Pulmonary artery endothelial cell (primary cell): ENCODE results near the gene CNTN2. TPM values are rescaled to one million over a fixed set of nuclear protein-coding genes. Genes with fewer than 3 reads are reported as not detected.

Source experiments
- DNase-seq: peaks from one replicate; pipeline ENCODE4 v3.0.0-alpha.2; 2011; ENCODE audit warnings: low read depth, low spot score
- total RNA-seq: library from RNA; depleted of rRNA; stranded (reverse); fragments of >200 nt; gene quantifications from 2 replicates; pipeline ENCODE4 v1.2.3, GENCODE V29; 2014

Gene CNTN2
- total RNA-seq, 1 donor from 2014 or later, result not detected

GRCh38 chr1:205053296-205053695 is 10.3 kb downstream of the CNTN2 start:
- DNase-seq, result no peak

GRCh38 chr1:205054013-205054412 is 11.0 kb downstream of the CNTN2 start:
- no peak for DNase-seq

DNA sequence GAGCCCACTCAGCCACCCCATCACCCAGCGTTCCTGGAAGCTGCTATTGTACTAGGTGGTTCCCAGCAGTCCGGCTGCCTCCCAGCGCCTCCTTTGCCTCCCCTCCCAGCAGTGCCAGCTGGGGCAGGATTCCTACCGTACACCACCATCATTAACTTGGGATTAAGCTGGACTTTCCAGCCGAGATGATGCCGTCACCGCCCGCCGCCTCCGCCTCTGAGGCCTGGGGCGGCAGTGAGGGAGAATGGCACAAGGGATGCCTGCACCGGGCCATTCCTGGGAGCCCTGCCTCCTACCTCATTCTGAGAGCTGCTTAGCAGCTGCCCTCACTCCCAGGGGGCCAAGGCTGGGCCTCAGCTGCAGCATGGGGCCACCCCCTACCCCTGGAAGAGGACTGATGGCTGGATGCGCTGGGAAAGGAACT is 13.2 kb downstream of the CNTN2 start:
- DNase-seq, result no peak

- DNase-seq, result no peak
These were observed 14.1 kb downstream of the CNTN2 start for GRCh38 chr1:205056956-205057568.

- no peak for DNase-seq
These were observed 15.0 kb downstream of the CNTN2 start for GRCh38 chr1:205057808-205058575.

DNA sequence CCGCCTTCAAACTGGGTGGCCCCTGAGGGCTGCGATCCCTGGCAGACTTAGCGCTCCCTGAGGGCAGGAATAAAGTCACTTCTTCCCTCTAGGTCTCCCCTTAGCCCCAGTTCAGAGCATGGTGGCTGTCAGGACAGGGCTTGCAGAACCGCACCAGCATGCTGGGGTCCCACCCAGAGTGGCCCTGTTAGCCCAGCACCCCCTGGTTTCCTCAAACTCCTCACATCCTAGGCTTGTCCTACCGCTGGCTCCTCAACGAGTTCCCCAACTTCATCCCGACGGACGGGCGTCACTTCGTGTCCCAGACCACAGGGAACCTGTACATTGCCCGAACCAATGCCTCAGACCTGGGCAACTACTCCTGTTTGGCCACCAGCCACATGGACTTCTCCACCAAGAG is 15.8 kb downstream of the CNTN2 start:
- DNase-seq, result no peak

DNA sequence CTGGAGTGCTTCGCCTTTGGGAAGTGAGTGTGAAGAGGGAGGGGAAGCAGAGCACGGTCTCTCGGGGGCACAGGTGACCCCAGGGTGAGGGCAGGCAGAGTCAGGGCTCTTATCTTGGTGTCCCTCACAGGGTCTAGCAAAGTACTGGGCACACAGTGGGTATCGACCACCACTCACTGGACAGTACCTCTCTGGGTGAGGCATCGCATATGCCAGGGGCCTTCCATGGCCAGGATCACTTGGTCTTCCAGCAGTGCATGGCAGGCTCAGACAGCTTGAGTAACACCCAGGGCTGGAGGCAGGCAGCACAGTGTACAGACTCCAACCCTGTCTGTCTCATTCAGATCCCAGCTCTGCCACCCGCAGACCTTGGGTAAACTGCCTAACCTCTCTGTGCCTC is 16.6 kb downstream of the CNTN2 start:
- DNase-seq, result no peak

GRCh38 chr1:205060746-205061145 is 17.7 kb downstream of the CNTN2 start:
- DNase-seq, result no peak

GRCh38 chr1:205061227-205061626 is 18.2 kb downstream of the CNTN2 start:
- no peak for DNase-seq

GRCh38 chr1:205061665-205062069 is 18.7 kb downstream of the CNTN2 start:
- DNase-seq, result peak; percentile 4

DNA sequence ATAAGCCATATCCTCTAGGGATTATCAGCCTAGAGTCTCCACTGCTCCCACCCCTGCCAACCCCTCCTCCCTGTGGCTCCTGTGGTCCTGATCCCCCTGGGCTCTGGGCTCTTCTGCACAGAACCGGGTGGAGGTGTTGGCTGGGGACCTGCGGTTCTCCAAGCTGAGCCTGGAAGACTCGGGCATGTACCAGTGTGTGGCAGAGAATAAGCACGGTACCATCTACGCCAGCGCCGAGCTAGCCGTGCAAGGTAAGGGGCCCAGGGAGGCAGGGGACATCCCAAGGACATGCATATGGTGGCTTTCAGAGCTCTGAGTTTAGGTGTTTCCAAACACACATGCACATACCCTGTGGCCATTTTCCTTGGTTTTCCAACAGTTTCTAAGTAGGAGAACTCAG is 19.3 kb downstream of the CNTN2 start:
- no peak for DNase-seq

GRCh38 chr1:205062895-205063294 is 19.9 kb downstream of the CNTN2 start:
- no peak for DNase-seq

- no peak for DNase-seq
These were observed 21.3 kb downstream of the CNTN2 start for GRCh38 chr1:205064301-205064700.

- no peak for DNase-seq
These were observed 21.8 kb downstream of the CNTN2 start for GRCh38 chr1:205064741-205065316.

GRCh38 chr1:205065666-205066065 is 22.7 kb downstream of the CNTN2 start:
- no peak for DNase-seq

GRCh38 chr1:205066141-205066818 is 23.3 kb downstream of the CNTN2 start:
- no peak for DNase-seq

GRCh38 chr1:205067031-205067430 is 24.0 kb downstream of the CNTN2 start:
- no peak for DNase-seq

- DNase-seq, result no peak
These were observed 25.0 kb downstream of the CNTN2 start for GRCh38 chr1:205068001-205068400.

- no peak for DNase-seq
These were observed 25.5 kb downstream of the CNTN2 start for GRCh38 chr1:205068457-205069040.

DNA sequence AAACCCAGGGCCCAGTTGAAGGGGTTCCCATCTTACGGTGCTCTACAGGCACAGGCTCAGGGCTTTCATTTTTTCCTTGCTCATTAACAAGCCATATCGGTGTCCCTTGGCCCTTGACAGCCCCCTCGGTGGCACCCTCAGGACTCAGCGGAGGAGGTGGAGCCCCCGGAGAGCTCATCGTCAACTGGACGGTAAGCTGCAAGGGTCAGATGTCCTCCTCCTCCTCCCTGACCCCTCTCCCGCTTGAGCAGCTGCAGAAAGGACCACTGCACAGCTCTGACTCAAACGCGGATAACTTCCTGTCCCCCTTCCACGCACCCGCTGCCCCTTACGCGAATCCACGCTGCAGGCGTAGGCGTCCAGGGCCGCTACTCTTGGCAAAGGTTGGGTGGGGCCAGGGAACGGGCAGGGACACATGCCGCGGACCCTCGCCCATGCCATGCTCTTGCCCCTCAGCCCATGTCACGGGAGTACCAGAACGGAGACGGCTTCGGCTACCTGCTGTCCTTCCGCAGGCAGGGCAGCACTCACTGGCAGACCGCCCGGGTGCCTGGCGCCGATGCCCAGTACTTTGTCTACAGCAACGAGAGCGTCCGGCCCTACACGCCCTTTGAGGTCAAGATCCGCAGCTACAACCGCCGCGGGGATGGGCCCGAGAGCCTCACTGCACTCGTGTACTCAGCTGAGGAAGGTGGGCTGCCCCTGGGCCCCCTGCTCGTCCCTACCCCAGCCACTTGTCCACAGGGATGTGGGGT is 26.5 kb downstream of the CNTN2 start:
- DNase-seq, result no peak

- no peak for DNase-seq
These were observed 28.0 kb downstream of the CNTN2 start for GRCh38 chr1:205071028-205071409.
